HUDEP-2 (cell line): ENCODE results near the gene POLH.
"Not testable (repeated sequence)": the region's sequence is repeated elsewhere in the genome, so short reads cannot be mapped to it uniquely, and the experiment has no call there.

ENCODE experiments used
- DNase-seq, 76 experiments: peaks; one replicate each; lab custom pipeline; 2025; ENCODE audit not compliant: unreplicated experiment in 76 of 76; lab: John Stamatoyannopoulos, UW

POLH gene

GRCh38 chr6:43575772-43576551 is at the start of gene POLH, which contains the start of gene XPO5:
POLH (plus strand) TSS chr6:43576185; CDS start chr6:43582320, 6,135 bp downstream.
XPO5 (minus strand) TSS chr6:43576038; CDS start chr6:43575864, 174 bp downstream.
- peak in 75 of 76 experiments; percentile 28 to 97 (median 91) for DNase-seq

- DNase-seq: no peak
Observed at GRCh38 chr6:43532201-43532600, 43.8 kb upstream of the POLH start.

- DNase-seq: not testable (repeated sequence)
Observed at GRCh38 chr6:43538986-43539385, 37.0 kb upstream of the POLH start.

GRCh38 chr6:43539409-43539808 is 36.6 kb upstream of the POLH start:
- not testable (repeated sequence) for DNase-seq

GRCh38 chr6:43540507-43540906 is 35.5 kb upstream of the POLH start:
- DNase-seq: no peak

GRCh38 chr6:43541774-43542471 is 34.1 kb upstream of the POLH start:
- no peak for DNase-seq

GRCh38 chr6:43544461-43544860 is 31.5 kb upstream of the POLH start:
- DNase-seq: no peak

- no peak for DNase-seq
Observed at GRCh38 chr6:43547222-43547621, 28.8 kb upstream of the POLH start.

GRCh38 chr6:43557620-43558019 is 18.4 kb upstream of the POLH start:
- DNase-seq: not testable (repeated sequence)

- DNase-seq: no peak
Observed at GRCh38 chr6:43559328-43559727, 16.7 kb upstream of the POLH start.

- DNase-seq: no peak
Observed at GRCh38 chr6:43570876-43571441, 5.0 kb upstream of the POLH start.

GRCh38 chr6:43572015-43572414 is 4.0 kb upstream of the POLH start:
- DNase-seq: no peak

- peak in 32 of 76 experiments; percentile 8 to 92 (median 44) for DNase-seq
Observed at GRCh38 chr6:43575105-43575771, 747 bp upstream of the POLH start.

GRCh38 chr6:43578748-43579147 is 2.8 kb downstream of the POLH start:
- DNase-seq: no peak

- no peak for DNase-seq
Observed at GRCh38 chr6:43579171-43579570, 3.2 kb downstream of the POLH start.

GRCh38 chr6:43582911-43583310 is 6.9 kb downstream of the POLH start:
- DNase-seq: no peak

- DNase-seq: no peak
Observed at GRCh38 chr6:43584892-43585570, 9.0 kb downstream of the POLH start.

- no peak for DNase-seq
Observed at GRCh38 chr6:43588194-43588593, 12.2 kb downstream of the POLH start.

- not testable (repeated sequence) for DNase-seq
Observed at GRCh38 chr6:43589564-43589963, 13.6 kb downstream of the POLH start.

- DNase-seq: no peak
Observed at GRCh38 chr6:43593938-43594337, 18.0 kb downstream of the POLH start.
